ENCODE measurements around the gene KLHL22.

Gene KLHL22

GRCh38 chr22:20435436-20436306, 59.9 kb downstream of the KLHL22 start:
- TF ChIP-seq CTCF (conservative IDR thresholded peaks at IDR 0.05; ENCODE audit: low read depth), result no peak
- CTCF ChIA-PET, result interaction anchor here (0.5 kb wide), 1 partner anchor 9 kb away, joined by 5 read pairs; no protein-coding TSS in a partner anchor
- no peak for DNase-seq (ENCODE audit: low spot score)

GRCh38 chr22:20434773-20435172, 60.8 kb downstream of the KLHL22 start:
- no peak for DNase-seq (ENCODE audit: low spot score)
- POLR2A ChIA-PET (ENCODE audit: low non-redundant PET), result no interaction called here
- no peak for TF ChIP-seq CTCF (conservative IDR thresholded peaks at IDR 0.05; ENCODE audit: low read depth)
- H3K27ac ChIP-seq, result no peak overlapping the region
- CTCF ChIA-PET, result interaction anchor here (0.5 kb wide), 1 partner anchor 10 kb away, joined by 5 read pairs; no protein-coding TSS in a partner anchor

More at GRCh38 chr22:20435436-20436306, 59.9 kb downstream of the KLHL22 start:
- POLR2A ChIA-PET (ENCODE audit: low non-redundant PET), result no interaction called here
- H3K27ac ChIP-seq, result no peak overlapping the region

GRCh38 chr22:20434264-20434751, 61.3 kb downstream of the KLHL22 start:
- 0 out of 2 replicates have a peak overlapping the region, but pooled peaks have one; percentile 15 for H3K27ac ChIP-seq
- CTCF ChIA-PET, result no interaction called here
- TF ChIP-seq CTCF (conservative IDR thresholded peaks at IDR 0.05; ENCODE audit: low read depth), result no peak
- POLR2A ChIA-PET (ENCODE audit: low non-redundant PET), result no interaction called here
- no peak for DNase-seq (ENCODE audit: low spot score)

GRCh38 chr22:20433686-20434241, 61.8 kb downstream of the KLHL22 start:
- POLR2A ChIA-PET (ENCODE audit: low non-redundant PET), result no interaction called here
- 0 out of 2 replicates have a peak overlapping the region, but pooled peaks have one; percentile 15 for H3K27ac ChIP-seq
- CTCF ChIA-PET, result interaction anchor here (0.6 to 1.1 kb wide), 4 partner anchors 10 to 16 kb away, joined by 3 to 4 read pairs (median 3); no protein-coding TSS in a partner anchor
- no peak for DNase-seq (ENCODE audit: low spot score)
- TF ChIP-seq CTCF (conservative IDR thresholded peaks at IDR 0.05; ENCODE audit: low read depth), result no peak

GRCh38 chr22:20433191-20433590, 62.4 kb downstream of the KLHL22 start:
- TF ChIP-seq CTCF (conservative IDR thresholded peaks at IDR 0.05; ENCODE audit: low read depth), result no peak
- no peak overlapping the region for H3K27ac ChIP-seq
- ChIA-PET CTCF (interaction anchor here (0.6 to 1.1 kb wide), 2 partner anchors 12 to 15 kb away, joined by 3 read pairs; no protein-coding TSS in a partner anchor), POLR2A (ENCODE audit: low non-redundant PET) (no interaction called here)
- DNase-seq (ENCODE audit: low spot score), result no peak

GRCh38 chr22:20432244-20432686, 63.3 kb downstream of the KLHL22 start:
- no peak for TF ChIP-seq CTCF (conservative IDR thresholded peaks at IDR 0.05; ENCODE audit: low read depth)
- CTCF ChIA-PET, result interaction anchor here (1.1 kb wide), 1 partner anchor 13 kb away, joined by 3 read pairs; no protein-coding TSS in a partner anchor
- no peak overlapping the region for H3K27ac ChIP-seq
- POLR2A ChIA-PET (ENCODE audit: low non-redundant PET), result no interaction called here
- DNase-seq (ENCODE audit: low spot score), result no peak

Measured in RWPE1 (cell line).